Lung (tissue), 12 donors: ENCODE data around the gene SSU72. TPM values are rescaled to one million over a fixed set of nuclear protein-coding genes. Genes with fewer than 3 reads are reported as not detected.

ENCODE experiments used
- ATAC-seq: fragments of 200-7000 bp; cut with Tn5 transposase; one replicate; pipeline ENCODE4 v1.9.1; 2020; ENCODE audit warnings: moderate number of reproducible peaks; ENCODE audit not compliant: insufficient read depth, low FRiP score
- DNase-seq, 3 donors: peaks; one replicate each; pipeline ENCODE4 v3.0.0-alpha.2; 2013 to 2017
- H3K27ac ChIP-seq, 2 donors: one replicate each; pipeline ENCODE4 v1.5.1; 2013; ENCODE audit warnings: mild to moderate bottlenecking in 2 of 2, moderate library complexity in 2 of 2, control low read depth in 1 of 2, inconsistent platforms in 1 of 2, low read depth in 1 of 2, low read length in 1 of 2
- H3K27me3 ChIP-seq, 3 donors: one replicate each; pipeline ENCODE4 v1.5.1; 2013; ENCODE audit warnings: low read length in 2 of 3; ENCODE audit not compliant: control insufficient read depth in 3 of 3, insufficient read depth in 3 of 3
- H3K36me3 ChIP-seq, 4 donors: one replicate each; pipeline ENCODE4 v1.5.1; 2013; ENCODE audit warnings: low read length in 4 of 4, mild to moderate bottlenecking in 1 of 4, moderate library complexity in 1 of 4; ENCODE audit not compliant: control insufficient read depth in 4 of 4, insufficient read depth in 4 of 4
- H3K4me1 ChIP-seq, 5 donors: one replicate each; pipeline ENCODE4 v1.5.1; 2013; ENCODE audit warnings: low read length in 5 of 5, mild to moderate bottlenecking in 2 of 5, moderate library complexity in 1 of 5; ENCODE audit not compliant: control insufficient read depth in 5 of 5, insufficient read depth in 5 of 5
- H3K4me3 ChIP-seq: one replicate; pipeline ENCODE4 v1.5.1; 2013; ENCODE audit warnings: mild to moderate bottlenecking, control low read depth, moderate library complexity
- H3K9ac ChIP-seq, 2 donors: one replicate each; pipeline ENCODE4 v1.5.1; 2013; ENCODE audit warnings: low read length in 2 of 2, control low read depth in 1 of 2; ENCODE audit not compliant: insufficient read depth in 1 of 2
- H3K9me3 ChIP-seq, 4 donors: one replicate each; pipeline ENCODE4 v1.5.1; 2013; ENCODE audit warnings: low read length in 3 of 4, mild to moderate bottlenecking in 1 of 4, moderate library complexity in 1 of 4; ENCODE audit not compliant: control insufficient read depth in 4 of 4, insufficient read depth in 3 of 4
- CTCF ChIP-seq: IDR thresholded peaks from 2 replicates; pipeline ENCODE4 v1.5.1; 2012; ENCODE audit warnings: mild to moderate bottlenecking; ENCODE audit errors: control extremely low read depth, extremely low read depth
- WGBS, 2 donors: extraction: QIAGEN DNeasy Blood & Tissue Kit; methylation state at CpG; one replicate each; pipeline ENCODE4 v1.1.7; 2013; 5-methylcytosine and 5-hydroxymethylcytosine counted together
- polyA plus RNA-seq, 2 donors: library from polyadenylated mRNA; stranded (reverse); fragments of 200-250 nt; gene quantifications; one replicate each; pipeline ENCODE4 v1.2.1, GENCODE V29; 2013
- total RNA-seq, 2 donors: library from RNA; depleted of rRNA in 1 of 2; stranded (reverse); fragments of >200 nt in 1 of 2; gene quantifications; one replicate each; pipeline ENCODE4 v1.2.1, GENCODE V29; 2014 to 2021
- donor health status: control.
- donor health status: control.
- donor health status: Bipolar disorder and iron deficiency.
- donor health status: healthy.
- donor health status: DM: yes; HTN: yes; CAD: no.

The SSU72 gene
- total and polyA plus RNA-seq, 4 donors: 63.7 to 128 (median 100) TPM

- Histone ChIP-seq H3K9ac (no peak overlapping the region), H3K27me3 (no peaks in the 10 kb centered on the region), H3K36me3 (peaks cover 10 to 39% (median 29%) of the 10 kb centered on the region in 4 donors), H3K4me1 (peaks cover 0 to 10% (median 0%) of the 10 kb centered on the region in 5 donors), H3K4me3 (no peak overlapping the region), H3K9me3 (no peaks in the 10 kb centered on the region), H3K27ac (peak overlapping the region in 1 of 2 donors; percentile 60)
- DNase-seq: no peak
- no peak for ATAC-seq
- no peak for TF ChIP-seq CTCF
- WGBS, 2 donors: 91 to 95% methylated on average over 19 of the region's 19 CpGs
These were observed 10.4 kb downstream of the SSU72 start for GRCh38 chr1:1564268-1564667.

GRCh38 chr1:1563688-1564087 lies 11.0 kb downstream of the SSU72 start:
- H3K9me3 ChIP-seq: no peaks in the 10 kb centered on the region
- no peak overlapping the region for H3K27ac ChIP-seq
- peaks cover 10 to 39% (median 28%) of the 10 kb centered on the region in 4 donors for H3K36me3 ChIP-seq
- 90 to 94% methylated on average over 12 of the region's 12 CpGs for WGBS, 2 donors
- no peaks in the 10 kb centered on the region for H3K27me3 ChIP-seq
- DNase-seq (no peak), ATAC-seq (no peak)
- TF ChIP-seq CTCF: no peak
- H3K4me3 ChIP-seq: no peak overlapping the region
- H3K9ac ChIP-seq: no peak overlapping the region
- H3K4me1 ChIP-seq: peaks cover 0 to 10% (median 0%) of the 10 kb centered on the region in 5 donors

- Histone ChIP-seq H3K27me3 (no peaks in the 10 kb centered on the region), H3K27ac (peak overlapping the region in 1 of 2 donors; percentile 37), H3K36me3 (peaks cover 10 to 39% (median 28%) of the 10 kb centered on the region in 4 donors), H3K4me3 (no peak overlapping the region), H3K9me3 (no peaks in the 10 kb centered on the region), H3K9ac (no peak overlapping the region), H3K4me1 (peaks cover 0 to 10% (median 0%) of the 10 kb centered on the region in 5 donors)
- 91 to 94% methylated on average over 21 of the region's 21 CpGs for WGBS, 2 donors
- no peak for ATAC-seq
- TF ChIP-seq CTCF: no peak
- DNase-seq: no peak
These were observed 12.0 kb downstream of the SSU72 start for GRCh38 chr1:1562556-1563195.
